Activated CD4-positive, alpha-beta T cell treated with anti-CD3 and anti-CD28 coated beads, Interleukin-2, Interleukin-4, amounts not matched to agents 100 ng/mL and 50 ng/mL, durations not matched to agents 16 hours and 8 hours (primary cell): ENCODE results near the gene TAS2R43.
"Not testable (repeated sequence)": the region's sequence is repeated elsewhere in the genome, so short reads cannot be mapped to it uniquely, and the experiment has no call there.

Source experiments
- DNase-seq: peaks from one replicate; pipeline ENCODE4 v3.0.0-alpha.2; 2020; ENCODE audit warnings: low spot score

Gene TAS2R43

GRCh38 chr12:11059784-11060183 lies 32.3 kb downstream of the TAS2R43 start:
- DNase-seq = no peak

- no peak for DNase-seq
Observed at GRCh38 chr12:11059041-11059440, 33.1 kb downstream of the TAS2R43 start.

GRCh38 chr12:11055306-11055705 lies 36.8 kb downstream of the TAS2R43 start:
- DNase-seq = no peak

- DNase-seq = not testable (repeated sequence)
Observed at GRCh38 chr12:11049806-11050531, 42.1 kb downstream of the TAS2R43 start.

- not testable (repeated sequence) for DNase-seq
Observed at GRCh38 chr12:11041366-11041765, 50.7 kb downstream of the TAS2R43 start.
